CD4-positive, alpha-beta T cell treated with Interleukin-15 for 4 hours (primary cell): ENCODE results near the gene AGL.
"Not testable (repeated sequence)": the region's sequence is repeated elsewhere in the genome, so short reads cannot be mapped to it uniquely, and the experiment has no call there.

Source experiments
- DNase-seq: peaks from one replicate; pipeline ENCODE4 v3.0.0-alpha.2; 2020; ENCODE audit warnings: low spot score

AGL gene

DNA sequence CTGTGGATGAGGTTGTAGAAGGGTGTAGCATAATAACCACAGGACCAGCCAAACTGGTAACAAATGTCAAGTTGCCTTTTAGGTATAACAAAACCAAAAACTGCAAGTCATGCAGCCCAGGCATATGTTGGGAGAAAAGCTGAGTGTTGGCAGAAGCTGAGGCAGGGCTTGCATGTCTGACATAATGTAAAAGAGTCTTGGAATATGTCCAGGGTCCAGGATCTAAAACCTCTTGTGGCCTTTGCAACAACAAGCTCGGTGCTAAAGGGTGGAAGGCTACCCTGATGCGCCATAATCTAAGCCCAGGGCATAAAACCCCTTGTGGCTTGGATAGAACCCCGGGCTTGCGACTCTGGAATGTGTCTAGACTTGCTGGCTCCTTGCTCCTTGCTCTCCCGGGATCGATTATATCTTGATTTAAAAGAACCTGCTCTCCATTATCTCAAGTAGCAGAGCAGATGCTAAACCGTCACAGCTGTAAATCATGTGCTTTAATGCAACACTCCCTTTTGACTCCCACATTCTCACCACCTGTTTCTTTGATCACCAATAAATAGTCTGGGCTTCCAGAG is 93.1 kb downstream of the AGL start:
- DNase-seq, result no peak

DNA sequence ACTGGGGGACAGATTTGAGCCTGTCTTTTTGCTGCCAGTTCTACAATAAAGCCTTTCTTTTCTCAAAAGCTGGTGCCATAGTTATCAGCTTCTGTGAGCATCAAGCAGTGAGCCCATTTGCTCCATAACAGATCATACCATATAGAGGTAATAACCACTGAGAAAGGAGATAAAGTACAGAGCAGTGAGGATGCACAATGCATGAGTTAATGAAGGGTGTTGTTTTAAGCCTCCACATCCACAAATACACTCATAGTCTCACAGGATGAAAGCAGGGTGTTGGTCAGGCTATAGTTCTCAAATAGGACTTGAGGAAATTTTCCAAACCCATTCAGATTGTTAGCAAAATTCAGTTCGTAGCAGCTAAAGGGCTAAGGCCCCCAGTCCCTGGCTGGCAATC is 94.0 kb downstream of the AGL start:
- no peak for DNase-seq

DNA sequence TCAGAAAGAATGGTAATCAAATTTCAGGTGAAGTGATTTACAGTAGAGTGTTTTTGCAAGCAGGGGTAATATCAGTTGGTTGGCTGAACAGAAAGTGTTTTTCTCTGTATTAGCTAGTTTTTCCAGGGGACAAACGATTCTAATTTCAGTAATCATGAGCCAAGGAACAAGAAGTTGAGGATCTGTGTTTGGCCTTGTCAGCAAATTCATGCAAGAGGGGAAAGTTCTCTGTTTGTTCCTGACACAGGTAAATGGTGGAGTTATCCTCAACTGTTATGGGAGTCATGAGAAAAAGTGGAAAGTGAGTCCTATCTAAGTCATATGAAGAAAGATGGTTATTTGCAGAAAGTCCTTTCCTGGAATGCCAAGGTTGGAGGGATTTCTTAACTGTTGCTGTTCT is 95.0 kb downstream of the AGL start:
- DNase-seq, result no peak

DNA sequence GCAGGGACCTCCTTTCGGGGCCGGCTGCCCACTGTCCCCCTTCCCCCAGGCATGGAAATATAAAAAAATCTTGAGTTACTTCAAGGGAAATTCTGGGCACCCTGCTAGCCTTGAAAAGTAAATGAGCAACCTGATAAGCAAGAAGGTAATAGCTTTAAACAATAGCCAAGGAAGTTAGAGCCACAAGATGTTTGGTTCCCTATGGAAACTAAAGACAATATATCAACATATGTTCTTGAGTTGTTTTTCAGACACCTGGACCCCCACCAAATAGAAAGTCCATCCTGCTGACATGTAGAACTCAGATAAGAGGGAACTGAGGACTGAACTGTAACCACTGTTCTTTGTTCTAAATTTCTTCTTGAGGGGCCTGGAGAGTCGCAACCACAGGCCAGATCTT is 100.3 kb downstream of the AGL start:
- DNase-seq, result no peak

DNA sequence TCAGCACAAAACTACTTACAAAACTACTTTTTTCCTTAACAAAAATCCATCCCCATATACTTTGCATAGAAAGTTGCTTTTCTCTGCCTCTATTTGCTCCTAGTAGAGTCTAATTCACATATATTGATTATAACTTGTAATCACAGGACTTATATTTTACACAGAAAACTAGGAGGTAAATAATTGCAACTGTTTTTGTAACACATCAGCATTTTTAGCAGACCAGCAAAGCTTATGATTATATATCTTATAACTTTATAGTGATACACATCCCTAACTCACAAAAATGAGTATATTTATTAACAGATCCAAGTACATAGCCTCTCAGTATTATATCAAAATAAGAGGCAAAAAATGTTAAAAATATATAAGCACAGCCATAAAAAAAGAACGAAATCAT is 102.4 kb downstream of the AGL start:
- no peak for DNase-seq

DNA sequence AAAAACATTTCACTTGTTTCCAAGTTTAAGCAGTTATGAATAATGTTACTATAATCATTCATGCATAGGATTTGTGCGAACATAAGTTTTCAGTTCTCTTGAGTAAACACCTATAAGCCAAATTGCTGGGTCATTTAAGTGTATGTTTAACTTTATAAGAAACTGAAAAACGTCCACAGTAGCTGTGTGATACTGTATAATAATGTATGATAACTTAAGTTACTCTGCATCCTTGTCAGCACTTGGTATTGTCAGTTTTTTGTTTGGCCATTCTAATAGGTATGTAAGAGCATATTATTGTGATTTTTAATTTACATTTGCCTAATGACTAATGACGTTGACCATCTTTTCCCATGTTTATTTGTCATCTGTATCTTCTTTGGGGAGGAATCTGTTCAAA is 105.2 kb downstream of the AGL start:
- DNase-seq, result no peak

DNA sequence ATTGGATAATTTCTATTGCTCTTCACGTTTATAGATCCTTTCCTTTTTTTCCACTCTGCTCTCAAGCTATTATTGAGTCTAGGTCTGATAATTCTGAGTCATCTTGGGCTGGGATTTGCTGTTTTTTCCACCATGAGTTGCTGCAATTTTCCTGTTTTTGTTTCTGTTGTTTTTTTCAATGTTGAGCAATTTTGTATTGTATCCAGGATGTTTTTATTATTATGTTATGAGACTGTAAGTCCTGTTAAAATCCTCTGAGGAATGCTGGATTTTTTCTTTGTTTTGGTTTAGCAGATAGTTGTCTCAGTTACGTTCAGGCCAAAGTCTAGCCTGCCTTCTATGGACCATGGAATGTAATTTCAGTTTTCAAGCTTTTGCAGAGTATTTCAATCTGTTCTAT is 106.6 kb downstream of the AGL start:
- DNase-seq, result no peak

DNA sequence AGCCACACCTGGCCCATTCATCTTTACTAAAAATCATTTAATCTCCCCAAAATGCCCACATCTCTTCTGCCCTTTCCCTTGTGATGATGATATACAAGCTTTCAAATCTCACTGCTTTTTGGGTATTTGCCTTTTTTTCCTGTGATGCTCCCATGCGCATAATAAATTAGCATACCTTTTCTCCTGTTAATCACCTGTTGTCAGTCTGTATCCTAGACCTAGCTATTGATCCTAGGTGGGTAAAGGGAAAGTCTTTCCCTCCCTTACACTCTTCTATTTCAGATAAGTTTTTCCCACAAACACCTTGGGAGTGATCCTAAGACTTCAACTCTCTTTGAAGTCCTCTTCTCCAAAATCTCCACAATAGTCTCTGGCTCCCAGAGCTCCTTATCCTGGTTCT is 107.7 kb downstream of the AGL start:
- no peak for DNase-seq

DNA sequence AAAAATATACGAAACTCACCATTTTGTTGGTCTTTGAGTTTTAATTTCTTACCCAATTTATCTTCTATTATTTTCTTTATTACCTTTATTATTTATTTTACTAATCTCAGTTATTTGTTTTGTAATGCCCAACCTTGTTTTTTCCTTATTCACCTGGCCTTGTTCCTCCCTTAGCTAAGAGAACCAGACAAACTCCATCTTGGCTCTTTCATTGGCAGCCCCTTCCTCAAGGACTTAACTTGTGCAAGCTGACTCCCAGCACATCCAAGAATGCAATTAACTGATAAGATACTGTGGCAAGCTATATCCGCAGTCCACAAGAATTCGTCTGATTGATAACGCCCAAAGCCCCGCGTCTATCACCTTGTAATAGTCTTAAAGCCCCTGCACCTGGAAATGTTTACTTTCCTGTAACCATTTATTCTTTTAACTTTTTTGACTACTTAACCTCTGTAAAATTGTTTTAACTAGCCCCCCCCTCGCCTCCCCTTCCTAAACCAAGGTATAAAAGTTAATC is 109.1 kb downstream of the AGL start:
- not testable (repeated sequence) for DNase-seq

DNA sequence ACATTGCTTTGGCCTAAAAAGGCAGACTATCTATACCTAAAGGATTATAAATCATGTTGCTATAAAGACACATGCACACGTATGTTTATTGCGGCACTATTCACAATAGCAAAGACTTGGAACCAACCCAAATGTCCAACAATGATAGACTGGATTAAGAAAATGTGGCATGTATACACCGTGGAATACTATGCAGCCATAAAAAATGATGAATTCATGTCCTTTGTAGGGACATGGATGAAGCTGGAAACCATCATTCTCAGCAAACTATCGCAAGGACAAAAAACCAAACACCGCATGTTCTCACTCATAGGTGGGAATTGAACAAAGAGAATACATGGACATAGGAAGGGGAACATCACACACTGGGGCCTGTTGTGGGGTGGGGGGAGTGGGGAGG is 110.1 kb downstream of the AGL start:
- not testable (repeated sequence) for DNase-seq

DNA sequence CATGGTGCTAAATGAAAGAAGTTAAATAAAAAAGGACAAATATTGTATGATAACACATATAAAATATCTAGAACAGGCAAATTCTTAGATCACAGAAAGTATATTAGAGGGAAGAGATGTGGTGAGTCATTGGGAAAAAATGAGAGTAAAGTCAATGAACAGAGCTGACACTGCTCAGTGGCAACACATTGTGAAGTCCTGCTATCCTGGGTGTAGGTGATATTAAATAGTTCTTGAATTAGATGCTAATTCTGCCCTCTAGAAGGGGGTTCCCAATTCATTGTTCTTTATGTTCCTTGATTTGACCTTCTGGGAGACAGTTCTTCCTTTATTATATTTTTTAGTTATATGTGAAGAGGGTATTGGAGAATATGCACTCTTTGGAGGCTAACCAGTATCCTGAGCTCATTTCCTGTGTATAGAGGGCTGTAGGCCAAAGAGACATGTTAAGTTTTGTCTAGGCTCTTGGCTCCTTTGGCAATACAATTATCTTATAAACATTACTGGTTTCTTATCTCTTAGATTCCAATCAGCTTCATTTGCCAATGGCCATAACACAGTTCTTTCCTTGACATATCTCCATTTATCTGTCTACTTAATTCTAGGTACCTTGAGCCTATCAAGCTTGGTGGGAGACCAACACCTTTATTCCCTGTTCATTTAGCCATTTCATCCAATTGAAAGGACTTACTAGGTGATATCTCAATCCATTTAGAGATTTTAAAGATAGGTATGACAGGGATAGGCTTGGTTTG is 113.1 kb downstream of the AGL start:
- DNase-seq, result no peak

DNA sequence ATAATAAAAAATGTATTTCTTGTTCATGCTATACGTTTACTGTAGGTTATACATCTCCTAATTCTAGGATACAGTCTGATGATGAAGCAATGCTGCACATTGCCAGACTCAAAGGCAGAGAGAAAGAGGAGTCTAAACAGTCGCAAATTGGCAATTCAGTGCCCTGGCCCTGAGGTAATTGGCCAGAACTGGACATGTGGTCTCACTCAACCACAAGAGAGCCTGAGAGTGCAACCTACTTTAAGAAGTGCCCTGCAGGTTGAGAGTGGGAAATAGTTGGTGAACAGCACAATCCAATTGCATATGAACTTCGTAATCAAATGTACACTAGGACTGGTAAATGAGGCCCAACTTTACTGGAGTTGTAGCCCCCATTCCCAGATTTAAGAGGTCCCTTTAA is 114.6 kb downstream of the AGL start:
- DNase-seq, result no peak

DNA sequence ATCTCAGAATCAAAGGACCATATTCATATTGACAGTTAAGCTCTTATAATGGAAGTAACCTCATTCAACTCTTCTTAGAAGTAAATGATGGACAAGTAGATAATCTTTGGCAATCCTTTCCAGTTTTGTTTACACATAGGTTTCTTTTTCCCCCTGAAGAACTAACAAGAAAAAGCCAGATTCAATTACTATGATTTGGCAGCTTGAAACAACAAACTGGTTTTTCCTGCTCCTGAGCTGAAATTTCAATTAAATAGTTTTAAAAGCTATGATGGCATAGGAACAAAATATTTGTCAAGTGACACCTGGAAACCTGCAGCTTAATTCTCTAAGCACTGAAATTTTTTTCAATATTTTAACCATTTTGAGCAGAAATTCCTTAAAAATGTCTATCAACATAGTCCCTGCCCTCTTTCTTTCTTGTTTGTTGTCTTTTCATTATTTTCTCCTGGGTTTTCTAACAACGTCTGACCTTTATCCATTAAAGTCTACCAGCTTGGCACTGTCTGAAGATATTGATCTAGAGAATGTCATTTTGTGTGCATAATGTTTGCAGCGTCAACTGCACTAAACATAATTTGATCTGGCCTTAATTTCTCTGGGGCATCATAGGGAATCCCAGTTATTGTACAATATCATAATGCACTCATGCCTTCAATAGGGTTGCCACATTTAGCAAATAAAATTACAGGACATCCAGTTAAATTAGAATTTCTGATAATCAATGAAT is 115.7 kb downstream of the AGL start:
- no peak for DNase-seq

DNA sequence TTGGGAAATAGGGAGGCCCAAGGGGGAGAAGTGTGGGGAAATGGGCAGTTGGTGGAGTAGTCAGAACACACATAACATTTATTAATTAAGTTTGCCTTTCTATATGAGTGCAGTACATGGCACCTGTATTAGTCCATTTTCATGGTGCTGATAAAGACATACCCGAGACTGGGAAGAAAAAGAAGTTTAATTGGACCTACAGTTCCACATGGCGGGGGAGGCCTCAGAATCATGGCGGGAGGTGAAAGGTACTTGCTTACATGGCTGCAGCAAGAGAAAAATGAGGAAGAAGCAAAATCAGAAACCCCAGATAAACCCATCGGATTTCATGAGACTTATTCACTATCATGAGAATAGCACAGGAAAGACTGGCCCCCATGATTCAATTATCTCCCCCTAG is 118.1 kb downstream of the AGL start:
- no peak for DNase-seq

DNA sequence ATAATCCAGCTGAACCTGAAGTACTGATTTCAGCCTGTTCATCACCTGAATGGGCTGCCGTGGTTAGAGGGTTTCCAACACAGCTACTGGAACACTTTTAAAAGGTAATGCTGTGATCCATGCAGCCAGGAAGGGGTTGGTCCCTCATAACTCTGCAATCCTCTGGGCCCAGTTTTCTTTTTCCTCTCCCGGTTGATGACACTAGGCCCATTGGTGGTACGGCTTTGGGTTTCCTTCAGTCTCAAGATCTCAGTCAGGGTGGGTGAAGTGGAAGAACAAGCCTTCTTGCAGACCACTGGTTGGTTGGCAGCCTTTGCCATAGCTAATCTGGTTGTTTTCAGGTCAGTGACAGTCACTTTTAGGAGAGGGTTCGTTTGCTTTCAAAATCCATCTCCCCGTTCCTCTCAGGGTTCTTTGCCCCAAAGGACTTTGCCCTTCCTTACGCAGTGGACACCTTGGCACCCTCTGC is 119.1 kb downstream of the AGL start:
- no peak for DNase-seq

DNA sequence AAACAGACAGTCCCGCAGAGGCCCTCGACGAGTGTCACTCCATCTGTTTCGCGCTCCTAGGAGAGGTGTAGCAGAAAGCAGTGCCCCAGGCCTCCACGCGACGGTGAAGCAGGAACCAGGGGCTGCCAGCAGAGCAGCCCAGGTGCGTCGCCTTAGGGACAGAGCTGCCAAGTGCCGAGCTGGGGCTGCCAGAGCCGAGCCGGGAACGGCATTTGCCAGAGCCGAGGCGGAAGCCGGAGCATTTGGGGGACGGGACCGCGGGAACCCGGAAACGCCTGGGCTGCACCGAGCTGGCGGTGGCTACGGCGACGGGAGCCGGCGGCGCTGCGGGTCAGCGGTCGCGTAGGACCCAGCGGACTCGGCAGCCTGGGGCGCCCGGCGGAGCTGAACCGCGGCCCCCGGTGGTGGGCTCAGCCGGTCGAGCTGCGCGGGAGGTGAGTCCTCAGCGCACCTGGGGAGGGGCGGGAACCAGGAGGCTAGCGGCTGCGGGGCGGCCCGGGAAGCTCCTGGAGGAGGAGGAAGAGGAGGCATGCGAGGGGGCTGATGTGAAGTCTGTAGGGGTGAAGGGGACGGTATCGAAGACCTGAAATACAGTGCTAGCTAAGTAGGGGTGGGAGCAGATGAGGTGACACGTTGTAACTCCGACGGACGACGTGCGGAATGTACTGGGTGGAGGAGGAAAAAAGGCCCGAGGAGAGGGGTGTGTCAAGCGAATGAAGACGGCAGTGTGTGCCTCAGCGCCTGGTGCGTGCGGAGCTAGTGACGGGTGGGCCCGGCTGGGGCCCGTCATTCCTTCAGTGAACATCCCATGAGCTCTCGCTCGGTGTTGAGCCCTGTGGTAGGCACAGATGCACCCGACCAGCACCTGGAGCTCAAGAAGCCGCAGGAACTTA is 119.8 kb downstream of the AGL start, which contains the start of gene SLC35A3:
Gene SLC35A3 (plus strand): TSS at position 268 of the 893 bp plus-strand sequence. CDS start 23,559 bp downstream, outside the sequence.
- DNase-seq, result peak; percentile 82

DNA sequence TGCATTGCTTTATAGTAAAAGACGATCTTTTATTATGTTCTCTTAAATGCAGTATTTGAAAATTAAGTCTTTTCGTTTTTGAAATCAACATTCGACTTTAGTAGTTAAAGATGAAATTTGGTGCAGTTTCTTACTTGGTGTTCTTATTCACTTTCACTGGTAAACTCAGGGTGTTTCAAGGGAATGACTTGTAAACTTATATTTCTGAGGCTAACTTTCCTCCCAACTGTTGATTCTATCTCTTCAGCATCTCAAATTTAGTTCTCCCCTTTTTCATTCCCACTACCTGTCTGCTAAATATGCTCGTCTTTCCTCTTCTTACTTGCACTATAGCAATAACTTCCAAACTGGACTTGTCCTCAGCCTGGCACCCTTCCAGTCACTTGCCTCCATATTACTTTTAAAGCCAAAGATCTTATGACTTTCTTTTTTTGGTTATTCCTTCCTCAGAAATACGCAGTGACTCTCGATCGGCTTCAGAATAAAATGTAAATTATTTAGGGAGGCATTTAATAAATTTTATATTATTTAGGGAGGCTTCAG is 120.6 kb downstream of the AGL start:
- no peak for DNase-seq

DNA sequence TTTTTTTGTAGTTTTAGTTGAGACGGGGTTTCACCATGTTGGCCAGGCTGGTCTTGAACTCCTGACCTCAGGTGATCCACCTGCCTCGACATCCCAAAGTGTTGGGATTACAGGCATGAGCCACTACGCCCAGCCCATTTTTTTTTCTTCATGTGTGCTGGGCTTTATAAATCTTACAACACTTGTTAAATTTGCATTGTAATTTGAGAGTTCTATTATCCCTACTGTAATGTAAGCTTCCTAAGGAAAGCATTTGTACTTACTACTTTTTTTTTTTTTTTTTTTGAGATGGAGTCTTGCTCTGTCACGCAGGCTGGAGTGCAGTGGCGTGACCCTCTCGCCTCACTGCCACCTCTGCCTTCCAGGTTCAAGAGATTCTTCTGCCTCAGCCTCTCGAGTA is 121.9 kb downstream of the AGL start:
- not testable (repeated sequence) for DNase-seq
